A673 (cell line): Measurements from ENCODE around the gene TRPM1.

Experiments used
- EZH2 ChIP-seq: fragments of 200-600 bp; sonication (generic); IDR thresholded peaks from 2 replicates; pipeline ENCODE4 v1.6.1; 2017; ENCODE audit warnings: borderline replicate concordance, low read depth, mild to moderate bottlenecking, mixed read lengths, antibody characterized with exemption, low read length; ENCODE audit not compliant: poor library complexity, severe bottlenecking
- TF ChIP-seq, protein P1 (sequence below): fragments of 300-800, 200-600 bp; sonication (generic); conservative IDR thresholded peaks from 2 replicates; pipeline ENCODE4 v1.5.1; 2017; ENCODE audit warnings: low read depth, mild to moderate bottlenecking, antibody characterized with exemption, low read length, moderate library complexity, mixed read lengths

DNA sequence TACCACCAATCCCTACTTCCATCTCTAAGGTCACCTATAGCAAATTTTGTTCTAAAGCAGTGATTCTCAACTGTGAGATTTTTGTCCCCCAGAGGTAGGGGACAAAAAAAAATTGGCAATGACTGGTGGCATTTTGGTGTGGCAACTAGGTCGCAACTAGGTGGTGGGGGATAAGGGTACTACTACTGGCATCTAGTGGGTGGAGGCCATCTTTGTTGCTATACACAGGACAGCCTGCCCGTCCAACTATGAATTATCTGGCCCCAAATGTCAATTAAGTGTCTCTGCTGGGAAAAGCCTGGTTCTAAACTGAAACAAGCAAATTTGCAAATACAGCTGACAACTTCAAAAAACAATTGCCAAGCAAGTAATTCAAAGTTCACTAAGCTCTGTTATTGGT is 111.5 kb downstream of the TRPM1 start:
- TF ChIP-seq, protein P1, sequence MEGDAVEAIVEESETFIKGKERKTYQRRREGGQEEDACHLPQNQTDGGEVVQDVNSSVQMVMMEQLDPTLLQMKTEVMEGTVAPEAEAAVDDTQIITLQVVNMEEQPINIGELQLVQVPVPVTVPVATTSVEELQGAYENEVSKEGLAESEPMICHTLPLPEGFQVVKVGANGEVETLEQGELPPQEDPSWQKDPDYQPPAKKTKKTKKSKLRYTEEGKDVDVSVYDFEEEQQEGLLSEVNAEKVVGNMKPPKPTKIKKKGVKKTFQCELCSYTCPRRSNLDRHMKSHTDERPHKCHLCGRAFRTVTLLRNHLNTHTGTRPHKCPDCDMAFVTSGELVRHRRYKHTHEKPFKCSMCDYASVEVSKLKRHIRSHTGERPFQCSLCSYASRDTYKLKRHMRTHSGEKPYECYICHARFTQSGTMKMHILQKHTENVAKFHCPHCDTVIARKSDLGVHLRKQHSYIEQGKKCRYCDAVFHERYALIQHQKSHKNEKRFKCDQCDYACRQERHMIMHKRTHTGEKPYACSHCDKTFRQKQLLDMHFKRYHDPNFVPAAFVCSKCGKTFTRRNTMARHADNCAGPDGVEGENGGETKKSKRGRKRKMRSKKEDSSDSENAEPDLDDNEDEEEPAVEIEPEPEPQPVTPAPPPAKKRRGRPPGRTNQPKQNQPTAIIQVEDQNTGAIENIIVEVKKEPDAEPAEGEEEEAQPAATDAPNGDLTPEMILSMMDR: no peak
- no peak for TF ChIP-seq EZH2
